ENCODE measurements around the gene CTSO. TPM values are rescaled to one million over a fixed set of nuclear protein-coding genes. Genes with fewer than 3 reads are reported as not detected.

CTSO gene
- total RNA-seq, 1 donor from 2014 or later: 24.9 TPM

Other genes with a start within 250 kb of the CTSO start
- 13.5 TPM for gene GUCY1B1, start 194.8 kb downstream of the CTSO start, total RNA-seq
- not detected for gene ASIC5, start 87.6 kb downstream of the CTSO start, total RNA-seq
- 2.4 TPM for gene TDO2, start 50.2 kb downstream of the CTSO start, total RNA-seq